ENCODE measurements around the gene VIL1. TPM values are rescaled to one million over a fixed set of nuclear protein-coding genes. Genes with fewer than 3 reads are reported as not detected.

VIL1 gene
- total RNA-seq, 3 donors from 2014 or later (not counting 1 experiment from before 2014, with no cell fraction given), result 1.5 to 1.8 (median 1.6) TPM

- Histone ChIP-seq H3K27me3 (ENCODE audit: control insufficient read depth, insufficient read depth, low read length) (no peaks in the 10 kb centered on the region), H3K9me3 (ENCODE audit: control insufficient read depth, insufficient read depth, low read length) (no peaks in the 10 kb centered on the region), H3K4me3 (ENCODE audit: low read length) (no peak overlapping the region), H3K27ac (ENCODE audit: low read length) (no peak overlapping the region), H3K4me1 (ENCODE audit: control insufficient read depth, insufficient read depth, low read length) (peaks cover 79% of the 10 kb centered on the region), H3K36me3 (ENCODE audit: control insufficient read depth, insufficient read depth, low read length) (peaks cover 42% of the 10 kb centered on the region)
- H3K4me3 Mint-ChIP-seq, result peak overlapping the region; percentile 69
- TF ChIP-seq CTCF (IDR thresholded peaks at IDR 0.05), result no peak
- H3K27ac Mint-ChIP-seq, result peak overlapping the region; percentile 96 to 98
- H3K9me3 Mint-ChIP-seq, result no peaks in the 10 kb centered on the region
- H3K36me3 Mint-ChIP-seq, result no peaks in the 10 kb centered on the region
- H3K27me3 Mint-ChIP-seq (ENCODE audit: low read depth in 2 of 2), result no peaks in the 10 kb centered on the region
- WGBS (ENCODE audit: insufficient coverage), result 92% methylated on average over 26 of the region's 26 CpGs
- ATAC-seq (no peak), DNase-seq (no peak)
- intact Hi-C loops (cut with micrococcal nuclease), result no loop called here
- H3K4me1 Mint-ChIP-seq, result peaks cover 52 to 75% of the 10 kb centered on the region in 2 donors
These were observed 16.0 kb upstream of the VIL1 start for GRCh38 chr2:218402911-218403411.

GRCh38 chr2:218403810-218404209 lies 15.1 kb upstream of the VIL1 start:
- no peaks in the 10 kb centered on the region for H3K36me3 Mint-ChIP-seq
- H3K27ac Mint-ChIP-seq, result peak overlapping the region; percentile 95 to 96
- TF ChIP-seq CTCF (IDR thresholded peaks at IDR 0.05), result no peak
- DNase-seq (no peak), ATAC-seq (no peak)
- Histone ChIP-seq H3K36me3 (ENCODE audit: control insufficient read depth, insufficient read depth, low read length) (peaks cover 42% of the 10 kb centered on the region), H3K27me3 (ENCODE audit: control insufficient read depth, insufficient read depth, low read length) (no peaks in the 10 kb centered on the region), H3K4me1 (ENCODE audit: control insufficient read depth, insufficient read depth, low read length) (peaks cover 77% of the 10 kb centered on the region), H3K9me3 (ENCODE audit: control insufficient read depth, insufficient read depth, low read length) (no peaks in the 10 kb centered on the region), H3K4me3 (ENCODE audit: low read length) (no peak overlapping the region), H3K27ac (ENCODE audit: low read length) (peak overlapping the region; percentile 12)
- no peaks in the 10 kb centered on the region for H3K27me3 Mint-ChIP-seq (ENCODE audit: low read depth in 2 of 2)
- peak overlapping the region; percentile 69 for H3K4me3 Mint-ChIP-seq
- H3K9me3 Mint-ChIP-seq, result no peaks in the 10 kb centered on the region
- intact Hi-C loops (cut with micrococcal nuclease), result no loop called here
- H3K4me1 Mint-ChIP-seq, result peaks cover 53 to 78% of the 10 kb centered on the region in 2 donors
- 73% methylated on average over 7 of the region's 7 CpGs for WGBS (ENCODE audit: insufficient coverage)

GRCh38 chr2:218404351-218405085 lies 14.4 kb upstream of the VIL1 start:
- Mint-ChIP-seq H3K27ac (peak overlapping the region; percentile 95 to 96), H3K9me3 (no peaks in the 10 kb centered on the region), H3K27me3 (ENCODE audit: low read depth in 2 of 2) (no peaks in the 10 kb centered on the region), H3K4me1 (peaks cover 49 to 75% of the 10 kb centered on the region in 2 donors), H3K36me3 (no peaks in the 10 kb centered on the region), H3K4me3 (peak overlapping the region; percentile 56)
- Histone ChIP-seq H3K27ac (ENCODE audit: low read length) (peak overlapping the region; percentile 20), H3K36me3 (ENCODE audit: control insufficient read depth, insufficient read depth, low read length) (peaks cover 42% of the 10 kb centered on the region), H3K9me3 (ENCODE audit: control insufficient read depth, insufficient read depth, low read length) (no peaks in the 10 kb centered on the region), H3K4me3 (ENCODE audit: low read length) (no peak overlapping the region), H3K4me1 (ENCODE audit: control insufficient read depth, insufficient read depth, low read length) (peaks cover 72% of the 10 kb centered on the region), H3K27me3 (ENCODE audit: control insufficient read depth, insufficient read depth, low read length) (no peaks in the 10 kb centered on the region)
- ATAC-seq (no peak), DNase-seq (no peak)
- 60% methylated on average over 16 of the region's 16 CpGs for WGBS (ENCODE audit: insufficient coverage)
- TF ChIP-seq CTCF (IDR thresholded peaks at IDR 0.05), result no peak
- intact Hi-C loops (cut with micrococcal nuclease), result no loop called here

Measured in natural killer cell (primary cell).